Ovary (tissue), 9 donors: Measurements from ENCODE around the gene RGS3. TPM values are rescaled to one million over a fixed set of nuclear protein-coding genes. Genes with fewer than 3 reads are reported as not detected.

ENCODE experiments used
- DNase-seq, 5 donors: peaks; one replicate each; pipeline ENCODE4 v3.0.0-alpha.2; 2019 to 2020
- H3K27ac ChIP-seq, 2 donors: fragments of 200-600 bp; one replicate each; pipeline versions ENCODE4 v1.5.1 to v1.8.0; 2019 to 2022
- H3K27me3 ChIP-seq: fragments of 200-600 bp; one replicate; pipeline ENCODE4 v1.8.0; 2022
- H3K36me3 ChIP-seq: fragments of 200-600 bp; sonication (generic); one replicate; pipeline ENCODE4 v1.5.1; 2019
- H3K4me1 ChIP-seq: one replicate; pipeline ENCODE4 v1.8.1; 2013; ENCODE audit warnings: mild to moderate bottlenecking, moderate library complexity; ENCODE audit not compliant: insufficient read depth
- H3K4me3 ChIP-seq: fragments of 200-600 bp; sonication (generic); one replicate; pipeline ENCODE4 v1.5.1; 2017
- H3K9me3 ChIP-seq, 2 donors: fragments of 200-600 bp in 1 of 2; sonication (generic) in 1 of 2; one replicate each; pipeline versions ENCODE4 v1.5.1 to v1.8.1; 2013 to 2019; ENCODE audit warnings: mild to moderate bottlenecking in 1 of 2, moderate library complexity in 1 of 2
- EP300 ChIP-seq: sonication (generic); formaldehyde crosslinking; IDR thresholded peaks from one replicate; pipeline ENCODE4 v1.6.1; 2017; ENCODE audit warnings: antibody characterized with exemption
- POLR2A ChIP-seq: fragments of 450-650 bp; IDR thresholded peaks from one replicate; pipeline ENCODE4 v1.6.1; 2017; ENCODE audit warnings: antibody characterized with exemption, mild to moderate bottlenecking, moderate library complexity
- WGBS, 3 donors: extraction: QIAGEN DNeasy Blood & Tissue Kit in 1 of 3; methylation state at CpG; one replicate each; pipeline versions ENCODE4 v1.1.5 to v1.1.7; 2013 to 2017; 5-methylcytosine and 5-hydroxymethylcytosine counted together
- intact Hi-C, 4 donors: fragments of 100-400 bp; cut with DNase I; formaldehyde crosslinking; loops; one replicate each; pipeline versions ENCODE4 v1.11.0 to v1.15.1; 2022 to 2023
- polyA plus RNA-seq, 2 donors: library from polyadenylated mRNA; stranded (reverse); fragments of 200-250 nt in 1 of 2; fragments of 350-450 nt in 1 of 2; fragmentation: Illumina TruSeq in 1 of 2; extraction: RNeasy Lipid Tissue Mini Kit (QIAGEN cat#74804) in 1 of 2; gene quantifications; one replicate each; pipeline ENCODE4 v1.2.3, GENCODE V29; 2013 to 2014
- total RNA-seq, 7 donors: library from RNA; depleted of rRNA in 2 of 7; stranded (reverse); fragments of >200 nt in 2 of 7; fragmentation: NEBNext Ultra II Directional in 3 of 7; extraction: Animal tissue kit (Norgen Biotek cat#: 25700) in 3 of 7; gene quantifications; one replicate each; pipeline versions ENCODE4 v1.1.0 to v1.2.4, GENCODE V29; 2016 to 2023
- TF ChIP-seq, protein P1 (sequence below), 3 donors: fragments of 450-650 bp in 2 of 3; fragments of 200-600 bp in 1 of 3; IDR thresholded peaks; one replicate each; pipeline versions ENCODE4 v1.5.1 to v1.8.0; 2016 to 2022; ENCODE audit warnings: antibody characterized with exemption in 3 of 3, mild to moderate bottlenecking in 1 of 3
- donor health status: DM: no; HTN: no; CAD: no; lungs with moderate emphysema.
- donor health status: DM: no; HTN: no; CAD: no.
- donor health status: Bipolar disorder and iron deficiency.
- donor health status: DM: yes; HTN: yes; CAD: no.
- donor health status: DM: no; HTN: no; CAD: no.
- donor health status: DM: yes; HTN: yes; CAD: no.

The RGS3 gene
- total and polyA plus RNA-seq, 9 donors: 6.1 to 49.3 (median 15.4) TPM

DNA sequence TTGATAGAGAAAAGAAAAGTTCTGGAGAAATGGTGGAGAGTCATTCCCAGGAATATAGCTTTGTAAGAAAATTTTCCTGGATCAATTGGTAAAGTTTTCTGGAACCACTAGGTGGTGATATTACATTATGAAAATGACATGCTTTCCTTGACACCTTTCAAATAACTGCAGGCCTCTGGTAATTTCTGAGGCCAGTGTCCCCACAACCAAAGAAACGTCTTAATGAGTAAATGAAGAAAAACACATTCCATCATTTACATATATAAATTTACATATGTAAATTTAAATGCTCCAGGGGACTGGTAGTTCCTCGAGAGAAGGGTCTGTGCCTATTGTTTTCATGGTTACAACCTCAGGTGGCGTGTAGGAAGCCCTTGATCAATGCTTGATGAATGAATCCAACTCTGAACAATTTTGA, 17.2 kb upstream of the RGS3 start:
- no peak overlapping the region for H3K27ac ChIP-seq

DNA sequence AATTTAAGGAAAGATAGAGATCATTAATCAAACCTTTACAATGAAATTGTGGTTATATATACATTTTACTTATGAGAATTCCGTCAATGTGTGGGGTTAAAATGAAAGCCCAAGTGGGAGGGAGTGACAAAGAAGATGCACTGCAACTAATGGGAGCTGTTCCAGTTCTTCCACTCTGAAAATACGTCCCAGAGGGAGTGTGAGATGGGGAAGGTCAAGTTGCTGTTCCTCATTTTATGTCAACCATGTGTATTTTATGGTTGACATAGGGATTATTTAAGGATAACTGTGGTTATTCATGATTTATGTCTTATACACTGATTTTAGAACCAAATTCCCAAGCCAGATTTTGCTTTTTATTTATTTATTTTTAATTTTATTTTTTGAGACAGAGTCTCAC, 14.2 kb upstream of the RGS3 start:
- H3K36me3 ChIP-seq: no peaks in the 10 kb centered on the region
- peaks cover 3% of the 10 kb centered on the region for H3K4me1 ChIP-seq
- TF ChIP-seq, protein P1, sequence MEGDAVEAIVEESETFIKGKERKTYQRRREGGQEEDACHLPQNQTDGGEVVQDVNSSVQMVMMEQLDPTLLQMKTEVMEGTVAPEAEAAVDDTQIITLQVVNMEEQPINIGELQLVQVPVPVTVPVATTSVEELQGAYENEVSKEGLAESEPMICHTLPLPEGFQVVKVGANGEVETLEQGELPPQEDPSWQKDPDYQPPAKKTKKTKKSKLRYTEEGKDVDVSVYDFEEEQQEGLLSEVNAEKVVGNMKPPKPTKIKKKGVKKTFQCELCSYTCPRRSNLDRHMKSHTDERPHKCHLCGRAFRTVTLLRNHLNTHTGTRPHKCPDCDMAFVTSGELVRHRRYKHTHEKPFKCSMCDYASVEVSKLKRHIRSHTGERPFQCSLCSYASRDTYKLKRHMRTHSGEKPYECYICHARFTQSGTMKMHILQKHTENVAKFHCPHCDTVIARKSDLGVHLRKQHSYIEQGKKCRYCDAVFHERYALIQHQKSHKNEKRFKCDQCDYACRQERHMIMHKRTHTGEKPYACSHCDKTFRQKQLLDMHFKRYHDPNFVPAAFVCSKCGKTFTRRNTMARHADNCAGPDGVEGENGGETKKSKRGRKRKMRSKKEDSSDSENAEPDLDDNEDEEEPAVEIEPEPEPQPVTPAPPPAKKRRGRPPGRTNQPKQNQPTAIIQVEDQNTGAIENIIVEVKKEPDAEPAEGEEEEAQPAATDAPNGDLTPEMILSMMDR (IDR thresholded peaks at IDR 0.05): no peak
- no peak for TF ChIP-seq EP300
- no peak for TF ChIP-seq POLR2A
- H3K4me3 ChIP-seq: no peak overlapping the region
- H3K9me3 ChIP-seq: no peaks in the 10 kb centered on the region
- no peaks in the 10 kb centered on the region for H3K27me3 ChIP-seq
- no peak overlapping the region for H3K27ac ChIP-seq
- intact Hi-C loops: loop anchor here (2.0 to 5.0 kb wide), 4 partner anchors 138 to 208 kb away; no protein-coding TSS in a partner anchor
- no peak for DNase-seq
- 49 to 66% (median 62%) methylated on average over 2 of the region's 2 CpGs for WGBS, 3 donors

More for the DNA sequence above, 17.2 kb upstream of the RGS3 start:
- Histone ChIP-seq H3K4me1 (no peaks in the 10 kb centered on the region), H3K36me3 (no peaks in the 10 kb centered on the region), H3K9me3 (no peaks in the 10 kb centered on the region), H3K4me3 (no peak overlapping the region), H3K27me3 (no peaks in the 10 kb centered on the region)
- TF ChIP-seq EP300 (no peak), POLR2A (no peak)
- TF ChIP-seq, protein P1 (IDR thresholded peaks at IDR 0.05): peak; percentile 47 to 78 (median 63)
- no peak for DNase-seq
- WGBS, 3 donors: 58 to 64% (median 63%) methylated on average over 3 of the region's 3 CpGs
- intact Hi-C loops: loop anchor here (2.0 to 5.0 kb wide), 4 partner anchors 140 to 211 kb away; no protein-coding TSS in a partner anchor

DNA sequence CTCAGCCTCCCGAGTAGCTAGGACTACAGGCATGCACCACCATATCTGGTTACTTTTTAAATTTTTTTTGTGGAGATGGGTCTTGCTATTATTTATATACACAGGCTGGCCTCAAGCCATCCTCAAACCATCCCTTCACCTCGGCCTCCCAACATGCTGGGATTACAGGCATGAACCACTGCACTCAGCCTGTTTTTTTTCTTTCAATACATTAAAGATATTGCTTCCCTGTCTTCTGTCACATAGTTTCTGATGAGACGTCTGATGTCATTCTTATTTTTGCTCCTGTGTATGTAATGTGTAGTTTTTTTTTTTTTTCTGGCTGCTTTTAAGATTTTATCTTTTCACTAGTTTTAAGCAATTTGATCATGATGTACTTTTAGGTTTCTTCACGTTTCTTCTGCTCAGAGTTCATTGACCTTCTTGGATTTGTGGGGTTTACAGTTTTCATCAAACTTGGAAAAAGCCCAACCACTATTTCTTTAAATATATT, 11.4 kb upstream of the RGS3 start:
- no peaks in the 10 kb centered on the region for H3K36me3 ChIP-seq
- no peaks in the 10 kb centered on the region for H3K9me3 ChIP-seq
- TF ChIP-seq EP300: no peak
- TF ChIP-seq, protein P1 (IDR thresholded peaks at IDR 0.05): no peak
- no peak for TF ChIP-seq POLR2A
- no peak overlapping the region for H3K27ac ChIP-seq
- 52 to 64% (median 57%) methylated on average over 4 of the region's 4 CpGs for WGBS, 3 donors
- no peak overlapping the region for H3K4me3 ChIP-seq
- no peaks in the 10 kb centered on the region for H3K27me3 ChIP-seq
- DNase-seq: no peak
- H3K4me1 ChIP-seq: peaks cover 13% of the 10 kb centered on the region
- intact Hi-C loops: no loop called here

DNA sequence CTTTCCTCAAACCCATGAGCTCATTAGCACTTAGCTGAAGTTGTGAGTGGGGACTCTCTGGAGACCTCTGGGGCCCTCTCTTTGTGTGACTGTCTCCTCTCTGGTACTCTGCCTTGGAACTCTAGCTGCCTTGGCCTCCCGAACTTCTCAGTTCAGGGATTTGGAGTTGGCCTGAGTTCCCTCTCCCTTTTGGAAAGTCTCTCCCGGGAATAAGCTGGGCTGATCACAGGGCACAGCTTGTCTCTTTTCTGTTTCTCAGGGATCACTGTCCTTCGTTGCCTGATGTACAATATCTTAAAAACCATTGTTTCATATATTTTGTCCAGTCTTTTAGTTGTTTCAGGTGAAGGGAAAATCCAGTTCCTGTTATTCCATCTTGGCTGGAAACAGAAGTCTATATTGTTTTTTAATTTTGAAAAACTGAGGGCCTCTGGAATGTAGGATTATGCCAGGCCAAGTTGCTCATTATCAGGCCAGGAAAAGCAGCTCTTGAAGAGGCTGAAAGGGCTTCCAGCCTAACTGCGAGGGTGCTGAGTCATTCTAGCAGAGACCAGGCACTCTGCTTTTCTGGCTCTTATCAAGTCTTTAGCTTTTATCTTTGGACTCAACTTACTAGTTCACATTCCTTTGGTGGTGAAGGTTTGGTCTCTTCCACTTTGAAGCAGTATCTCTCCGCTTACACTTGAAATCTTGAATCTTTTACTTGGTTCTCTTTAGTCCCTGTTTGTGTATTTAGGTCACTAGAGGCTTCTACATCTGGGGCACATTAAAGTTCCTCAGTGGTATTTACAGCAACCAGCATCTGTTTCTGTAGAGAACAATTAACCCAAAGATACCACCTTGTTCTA, 8.4 kb upstream of the RGS3 start:
- Histone ChIP-seq H3K27ac (peak overlapping the region; percentile 26 to 90), H3K9me3 (no peaks in the 10 kb centered on the region), H3K4me3 (no peak overlapping the region), H3K27me3 (no peaks in the 10 kb centered on the region), H3K4me1 (peaks cover 13% of the 10 kb centered on the region), H3K36me3 (no peaks in the 10 kb centered on the region)
- DNase-seq: peak; percentile 46 to 69 (median 65)
- intact Hi-C loops: loop anchor here in 1 of 4 donors (5.0 kb wide), 1 partner anchor 112 kb away; no protein-coding TSS in a partner anchor
- WGBS, 3 donors: 6 to 14% (median 8%) methylated on average over 5 of the region's 5 CpGs
- TF ChIP-seq, protein P1 (IDR thresholded peaks at IDR 0.05): no peak
- TF ChIP-seq POLR2A: no peak
- TF ChIP-seq EP300: no peak
